WTC11 (cell line): ENCODE data around the gene IFT122. TPM values are rescaled to one million over a fixed set of nuclear protein-coding genes. Genes with fewer than 3 reads are reported as not detected.

Experiments used
- ATAC-seq: fragments of 200-7000 bp; cut with Tn5 transposase; 2 replicates; pipeline ENCODE4 v1.10.0; 2021; ENCODE audit warnings: mild to moderate bottlenecking, moderate library complexity
- CTCF ChIA-PET: fragments of 300-600 bp; sonication (Branson Sonifier 250); formaldehyde crosslinking; loops from one replicate; lab custom pipeline; 2021; ENCODE audit warnings: antibody characterized with exemption; lab: Charles Lee
- POLR2A ChIA-PET: fragments of 350-600 bp; sonication (Branson Sonifier 250); formaldehyde crosslinking; loops from one replicate; lab custom pipeline; 2021; ENCODE audit warnings: antibody characterized with exemption; lab: Charles Lee
- DNase-seq: peaks from one replicate; pipeline ENCODE4 v3.0.0; 2021; ENCODE audit warnings: low spot score
- H3K27ac Mint-ChIP-seq: 2 replicates; pipeline ENCODE4 v1.8.0; 2021; ENCODE audit warnings: mixed read lengths
- H3K27me3 Mint-ChIP-seq: 2 replicates; pipeline ENCODE4 v1.8.0; 2021; ENCODE audit warnings: low read depth, mild to moderate bottlenecking, moderate library complexity, mixed read lengths
- H3K36me3 Mint-ChIP-seq: 2 replicates; pipeline ENCODE4 v1.8.0; 2021; ENCODE audit warnings: mixed read lengths
- H3K4me1 Mint-ChIP-seq: 2 replicates; pipeline ENCODE4 v1.8.0; 2022; ENCODE audit warnings: mixed read lengths
- H3K4me3 Mint-ChIP-seq: 2 replicates; pipeline ENCODE4 v1.8.0; 2021; ENCODE audit warnings: mild to moderate bottlenecking, moderate library complexity, mixed read lengths
- H3K9me3 Mint-ChIP-seq: 2 replicates; pipeline ENCODE4 v1.8.0; 2021; ENCODE audit warnings: mixed read lengths
- ARID4B ChIP-seq: sonication (generic); formaldehyde crosslinking; IDR thresholded peaks from 2 replicates; pipeline ENCODE4 v1.8.0; 2023; ENCODE audit warnings: missing genetic modification reagents, mild to moderate bottlenecking, borderline replicate concordance
- ATF2 ChIP-seq: sonication (generic); formaldehyde crosslinking; IDR thresholded peaks from 2 replicates; pipeline ENCODE4 v1.8.1; 2022; ENCODE audit warnings: low read depth, missing genetic modification reagents, borderline replicate concordance
- CREB1 ChIP-seq: sonication (generic); formaldehyde crosslinking; IDR thresholded peaks from 2 replicates; pipeline ENCODE4 v1.8.0; 2023; ENCODE audit warnings: mild to moderate bottlenecking, missing genetic modification reagents
- CTCF ChIP-seq: fragments of 200-600 bp; IDR thresholded peaks from 2 replicates; pipeline ENCODE4 v1.8.0; 2022; ENCODE audit warnings: antibody characterized with exemption
- ERG ChIP-seq: fragments of 250-450 bp; sonication (Bioruptor Pico); IDR thresholded peaks from 2 replicates; pipeline ENCODE4 v1.8.0; 2021; ENCODE audit warnings: mild to moderate bottlenecking
- FOXK1 ChIP-seq: sonication (generic); formaldehyde crosslinking; IDR thresholded peaks from 2 replicates; pipeline ENCODE4 v1.8.0; 2022; ENCODE audit warnings: mild to moderate bottlenecking, moderate library complexity, missing genetic modification reagents
- GRHL2 ChIP-seq: fragments of 250-450 bp; sonication (Bioruptor Pico); IDR thresholded peaks from 2 replicates; pipeline ENCODE4 v1.8.0; 2022; ENCODE audit warnings: mild to moderate bottlenecking, moderate library complexity; ENCODE audit not compliant: insufficient replicate concordance, severe bottlenecking
- GTF2I ChIP-seq: fragments of 250-450 bp; sonication (Bioruptor Pico); conservative IDR thresholded peaks from 2 replicates; pipeline ENCODE4 v1.4.0; 2021; ENCODE audit warnings: mild to moderate bottlenecking
- HMGA2 ChIP-seq: fragments of 250-450 bp; sonication (Bioruptor Pico); IDR thresholded peaks from 2 replicates; pipeline ENCODE4 v1.4.0; 2021; ENCODE audit warnings: mild to moderate bottlenecking, moderate library complexity
- HMGXB4 ChIP-seq: sonication (generic); formaldehyde crosslinking; IDR thresholded peaks from 2 replicates; pipeline ENCODE4 v1.8.1; 2023; ENCODE audit warnings: mild to moderate bottlenecking, moderate library complexity, missing genetic modification reagents
- NFATC4 ChIP-seq: fragments of 250-450 bp; sonication (Bioruptor Pico); IDR thresholded peaks from 2 replicates; pipeline ENCODE4 v1.9.0; 2021; ENCODE audit warnings: mild to moderate bottlenecking
- NFE2L1 ChIP-seq: sonication (generic); formaldehyde crosslinking; IDR thresholded peaks from 2 replicates; pipeline ENCODE4 v1.8.1; 2023; ENCODE audit warnings: missing genetic modification reagents
- NR2C2 ChIP-seq: sonication (generic); formaldehyde crosslinking; IDR thresholded peaks from 2 replicates; pipeline ENCODE4 v1.8.0; 2022; ENCODE audit warnings: mild to moderate bottlenecking, missing genetic modification reagents
- RELA ChIP-seq: sonication (generic); formaldehyde crosslinking; IDR thresholded peaks from 2 replicates; pipeline ENCODE4 v1.8.1; 2022; ENCODE audit warnings: missing genetic modification reagents, mild to moderate bottlenecking, borderline replicate concordance
- SOX15 ChIP-seq: fragments of 250-450 bp; sonication (Bioruptor Pico); IDR thresholded peaks from 2 replicates; pipeline ENCODE4 v1.9.0; 2021; ENCODE audit warnings: mild to moderate bottlenecking
- ZNF138 ChIP-seq: sonication (generic); formaldehyde crosslinking; conservative IDR thresholded peaks from 2 replicates; pipeline ENCODE4 v1.8.1; 2022; ENCODE audit warnings: mild to moderate bottlenecking, moderate library complexity, missing genetic modification reagents
- ZNF232 ChIP-seq: sonication (generic); formaldehyde crosslinking; IDR thresholded peaks from 2 replicates; pipeline ENCODE4 v1.8.0; 2022; ENCODE audit warnings: mild to moderate bottlenecking, missing genetic modification reagents
- ZNF281 ChIP-seq: sonication (generic); formaldehyde crosslinking; IDR thresholded peaks from 2 replicates; pipeline ENCODE4 v1.8.0; 2023; ENCODE audit warnings: mild to moderate bottlenecking, missing genetic modification reagents
- ZNF416 ChIP-seq: fragments of 250-450 bp; sonication (Bioruptor Pico); IDR thresholded peaks from 2 replicates; pipeline ENCODE4 v1.9.0; 2021; ENCODE audit warnings: mild to moderate bottlenecking, inconsistent platforms
- total RNA-seq: library from RNA; stranded (reverse); gene quantifications from 3 replicates; pipeline ENCODE4 v1.2.3, GENCODE V29; 2021

IFT122 gene
- total RNA-seq, 1 experiment from 2014 or later: 22.8 TPM

GRCh38 chr3:129461022-129461421, 21.0 kb downstream of the IFT122 start:
- no peak for ATAC-seq
- no peak for TF ChIP-seq HMGA2
- TF ChIP-seq CREB1 (CRISPR knock-in tag): no peak
- no peak for TF ChIP-seq NFATC4 (CRISPR knock-in tag)
- no peak for TF ChIP-seq ZNF281
- no peak for TF ChIP-seq GTF2I (CRISPR knock-in tag)
- TF ChIP-seq RELA: no peak
- TF ChIP-seq NR2C2 (CRISPR knock-in tag): no peak
- no peak for TF ChIP-seq ZNF416 (CRISPR knock-in tag)
- no peak for TF ChIP-seq FOXK1 (CRISPR knock-in tag)
- no peak for TF ChIP-seq CTCF
- TF ChIP-seq SOX15 (CRISPR knock-in tag): no peak
- no peak for TF ChIP-seq HMGXB4 (CRISPR knock-in tag)
- TF ChIP-seq ZNF232 (CRISPR knock-in tag): no peak
- no peak for TF ChIP-seq ARID4B (CRISPR knock-in tag)
- TF ChIP-seq NFE2L1: no peak
- no peak for TF ChIP-seq ATF2
- no peak for TF ChIP-seq ZNF138
- no peak for TF ChIP-seq GRHL2 (CRISPR knock-in tag)
- no peak for TF ChIP-seq ERG
- TF ChIP-seq, all 79 proteins: peak for 0
- no peaks in the 10 kb centered on the region for H3K27me3 Mint-ChIP-seq
- H3K27ac Mint-ChIP-seq: no peak overlapping the region
- no peak for DNase-seq
- POLR2A ChIA-PET: no interaction called here
- H3K9me3 Mint-ChIP-seq: no peaks in the 10 kb centered on the region
- no peaks in the 10 kb centered on the region for H3K4me1 Mint-ChIP-seq
- CTCF ChIA-PET: no interaction called here
- no peaks in the 10 kb centered on the region; the same call in 1 of the 2 replicates for H3K36me3 Mint-ChIP-seq
- H3K4me3 Mint-ChIP-seq: no peak overlapping the region
